NCI-H2171 (cell line): Measurements from ENCODE around the gene PPP2R5D.
"Not testable (repeated sequence)": the region's sequence is repeated elsewhere in the genome, so short reads cannot be mapped to it uniquely, and the experiment has no call there.

ENCODE experiments used
- DNase-seq: peaks from one replicate; lab custom pipeline; 2025; lab: John Stamatoyannopoulos, UW

The PPP2R5D gene

GRCh38 chr6:42996513-42996912 lies 12.1 kb downstream of the PPP2R5D start:
- DNase-seq = no peak

DNA sequence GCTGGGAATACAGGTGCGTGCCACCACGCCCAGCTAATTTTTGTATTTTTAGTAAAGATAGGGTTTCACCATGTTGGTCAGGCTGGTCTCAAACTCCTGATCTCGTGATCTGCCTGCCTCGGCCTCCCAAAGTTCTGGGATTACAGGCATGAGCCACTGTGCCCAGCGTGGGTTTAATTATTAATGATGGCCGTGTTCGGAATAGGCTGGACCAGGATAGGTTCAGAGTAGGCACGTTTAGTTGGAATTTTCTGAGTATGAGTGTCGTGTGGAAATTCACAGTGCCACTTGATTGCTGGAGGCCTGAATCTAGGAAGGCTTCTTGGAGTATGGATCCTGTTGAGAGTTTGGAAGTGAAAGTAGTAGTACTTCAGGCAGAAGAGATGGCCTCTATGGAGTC lies 13.8 kb downstream of the PPP2R5D start:
- not testable (repeated sequence) for DNase-seq

GRCh38 chr6:43001843-43002242 lies 17.5 kb downstream of the PPP2R5D start:
- DNase-seq = no peak

GRCh38 chr6:43005844-43006243 lies 21.5 kb downstream of the PPP2R5D start:
- no peak for DNase-seq

DNA sequence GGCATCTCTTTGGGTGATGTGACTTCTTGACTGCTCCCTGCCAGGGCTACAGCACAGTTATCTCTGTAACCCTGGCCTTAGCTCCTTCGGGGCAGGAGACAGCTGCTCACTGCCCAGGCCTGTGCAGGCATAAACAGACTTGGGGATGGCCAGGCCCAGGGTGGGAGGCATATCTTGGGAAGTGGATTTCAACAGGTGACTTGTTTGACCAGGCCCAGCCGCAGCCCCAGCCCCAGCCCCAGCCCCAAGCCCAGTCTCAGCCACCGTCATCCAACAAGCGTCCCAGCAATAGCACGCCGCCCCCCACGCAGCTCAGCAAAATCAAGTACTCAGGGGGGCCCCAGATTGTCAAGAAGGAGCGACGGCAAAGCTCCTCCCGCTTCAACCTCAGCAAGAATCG lies 21.9 kb downstream of the PPP2R5D start:
- no peak for DNase-seq

DNA sequence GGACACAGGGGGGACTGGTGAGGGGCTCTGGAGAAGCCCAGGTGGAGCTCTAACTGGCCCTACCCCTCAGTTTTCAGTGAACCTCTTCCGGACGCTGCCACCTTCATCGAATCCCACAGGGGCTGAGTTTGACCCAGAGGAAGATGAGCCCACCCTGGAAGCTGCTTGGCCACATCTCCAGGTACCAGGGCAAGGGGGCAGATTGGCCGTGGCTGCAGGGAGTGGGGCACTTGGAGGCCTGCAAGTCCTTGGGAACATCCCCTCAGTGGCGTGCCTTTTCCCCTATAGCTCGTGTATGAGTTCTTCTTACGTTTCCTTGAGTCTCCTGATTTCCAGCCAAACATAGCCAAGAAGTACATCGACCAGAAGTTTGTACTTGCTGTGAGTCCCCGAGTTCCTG lies 22.8 kb downstream of the PPP2R5D start:
- no peak for DNase-seq

GRCh38 chr6:43009124-43009523 lies 24.8 kb downstream of the PPP2R5D start:
- DNase-seq = peak; percentile 20

GRCh38 chr6:43011207-43011606 lies 26.8 kb downstream of the PPP2R5D start:
- DNase-seq = no peak

DNA sequence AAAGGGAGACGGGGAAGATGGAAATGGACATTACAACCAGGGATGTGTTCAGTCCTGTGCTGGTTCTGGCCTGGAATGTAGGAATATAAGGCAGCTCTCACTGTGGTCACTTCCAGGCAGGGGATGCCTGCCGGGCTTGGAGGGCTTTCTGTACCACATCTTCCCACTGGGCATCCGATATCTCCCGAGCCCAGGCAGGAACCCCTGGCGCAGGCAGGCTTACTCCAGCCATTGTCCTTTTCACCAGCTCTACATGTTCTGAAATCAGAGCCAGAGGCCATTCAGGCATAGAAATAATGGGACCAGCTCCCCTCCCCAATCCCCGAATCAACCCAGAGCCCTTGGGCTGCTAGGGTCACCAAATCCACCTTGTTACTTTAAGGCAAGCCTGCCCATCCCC lies 28.0 kb downstream of the PPP2R5D start:
- DNase-seq = no peak

DNA sequence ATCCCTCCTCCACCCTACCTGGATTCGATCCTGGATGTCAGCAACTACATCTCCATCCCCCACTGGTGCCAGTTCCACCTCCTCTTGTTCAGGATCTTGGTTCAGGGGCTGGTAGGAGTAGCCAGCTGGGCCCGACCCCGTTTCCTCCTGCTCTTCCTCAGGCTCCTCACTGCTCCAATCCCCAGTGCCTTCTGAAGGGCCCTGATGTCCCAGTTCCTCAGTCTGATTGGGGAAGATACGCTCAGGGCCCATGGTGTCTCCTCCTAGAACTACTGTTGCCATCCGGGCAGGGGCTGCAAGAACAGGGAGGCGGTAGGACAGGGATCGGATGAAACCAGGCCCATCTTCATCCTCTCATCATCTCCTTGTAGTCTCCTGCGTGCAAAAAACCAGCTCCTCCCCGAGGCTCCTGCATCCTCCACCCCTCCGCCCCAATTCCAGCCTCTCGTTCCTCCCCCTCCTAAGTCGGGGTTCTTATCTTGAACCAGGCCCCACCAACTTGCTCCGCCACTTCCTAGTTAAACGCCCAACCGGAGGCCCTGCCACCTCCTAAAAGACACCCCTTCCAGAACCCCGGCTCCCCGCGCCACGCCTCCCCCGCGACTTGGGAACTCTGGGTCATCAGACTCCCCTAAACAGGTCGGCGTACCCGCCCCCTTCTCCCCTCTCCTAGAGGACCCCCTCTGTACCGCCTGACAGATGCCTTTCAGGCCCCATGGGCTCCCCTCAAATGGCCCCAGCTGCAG lies 28.9 kb downstream of the PPP2R5D start:
- no peak for DNase-seq

- peak; percentile 99 for DNase-seq
Observed at GRCh38 chr6:43013843-43014433, 29.6 kb downstream of the PPP2R5D start, which contains the start of the genes KLHDC3 and MEA1. Gene KLHDC3 (plus strand): TSS chr6:43014249. CDS start chr6:43017193, 2,944 bp downstream. Gene MEA1 (minus strand): TSS chr6:43013946. CDS start chr6:43013813, 133 bp downstream.

GRCh38 chr6:43014434-43014909 lies 30.1 kb downstream of the PPP2R5D start:
- no peak for DNase-seq

- DNase-seq = no peak
Observed at GRCh38 chr6:43016176-43016942, 32.0 kb downstream of the PPP2R5D start.

GRCh38 chr6:43016943-43017334 lies 32.6 kb downstream of the PPP2R5D start:
- no peak for DNase-seq

DNA sequence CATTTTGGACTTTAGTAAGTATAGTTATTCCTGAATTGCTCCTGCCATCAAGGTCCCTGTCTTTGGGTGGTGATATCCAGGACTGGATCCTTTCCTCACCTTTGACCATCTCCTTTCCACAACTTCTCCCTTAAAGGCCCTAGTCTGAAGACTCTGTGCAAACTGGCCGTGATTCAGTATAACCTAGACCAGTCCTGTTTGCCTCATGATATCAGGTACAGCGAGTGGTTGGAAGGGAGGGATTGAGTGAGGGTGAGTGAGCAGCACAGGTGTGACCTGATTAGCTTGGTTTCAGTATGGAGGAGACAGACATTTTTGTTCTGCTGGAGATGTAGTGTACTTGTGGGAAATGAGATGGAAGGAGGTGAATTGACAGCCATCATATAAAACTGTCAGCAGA lies 34.8 kb downstream of the PPP2R5D start:
- no peak for DNase-seq

DNA sequence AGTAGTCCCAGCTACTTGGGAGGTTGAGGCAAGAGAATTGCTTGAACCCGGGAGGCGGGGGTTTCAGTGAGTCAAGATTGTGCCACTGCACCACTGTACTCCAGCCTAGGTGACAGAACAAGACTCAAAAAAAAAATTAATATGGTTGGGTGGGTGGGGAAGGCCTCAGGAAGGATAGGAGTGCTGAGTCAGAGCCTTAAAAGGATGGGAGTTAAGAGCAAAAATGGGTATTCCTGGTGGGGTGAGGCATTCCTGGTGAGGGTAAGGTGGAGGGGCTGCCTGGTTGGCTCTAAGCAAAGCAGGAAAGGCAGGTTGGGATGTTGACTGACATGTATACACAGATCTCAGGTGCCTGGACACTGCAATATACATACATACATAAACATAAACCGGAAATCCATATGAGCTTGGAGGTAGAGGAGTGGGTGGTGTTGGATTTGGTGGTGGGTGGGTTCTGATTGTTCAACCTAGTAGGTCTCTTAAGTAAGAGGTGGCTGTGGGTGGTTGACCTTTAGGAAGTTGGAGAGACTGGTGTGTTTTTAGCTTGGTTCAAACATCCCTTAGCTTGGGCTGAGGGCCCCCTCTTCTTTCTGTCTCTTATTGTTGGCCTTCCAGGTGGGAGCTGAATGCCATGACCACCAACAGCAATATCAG lies 35.8 kb downstream of the PPP2R5D start:
- DNase-seq = no peak

- DNase-seq = no peak
Observed at GRCh38 chr6:43020847-43021246, 36.5 kb downstream of the PPP2R5D start.

DNA sequence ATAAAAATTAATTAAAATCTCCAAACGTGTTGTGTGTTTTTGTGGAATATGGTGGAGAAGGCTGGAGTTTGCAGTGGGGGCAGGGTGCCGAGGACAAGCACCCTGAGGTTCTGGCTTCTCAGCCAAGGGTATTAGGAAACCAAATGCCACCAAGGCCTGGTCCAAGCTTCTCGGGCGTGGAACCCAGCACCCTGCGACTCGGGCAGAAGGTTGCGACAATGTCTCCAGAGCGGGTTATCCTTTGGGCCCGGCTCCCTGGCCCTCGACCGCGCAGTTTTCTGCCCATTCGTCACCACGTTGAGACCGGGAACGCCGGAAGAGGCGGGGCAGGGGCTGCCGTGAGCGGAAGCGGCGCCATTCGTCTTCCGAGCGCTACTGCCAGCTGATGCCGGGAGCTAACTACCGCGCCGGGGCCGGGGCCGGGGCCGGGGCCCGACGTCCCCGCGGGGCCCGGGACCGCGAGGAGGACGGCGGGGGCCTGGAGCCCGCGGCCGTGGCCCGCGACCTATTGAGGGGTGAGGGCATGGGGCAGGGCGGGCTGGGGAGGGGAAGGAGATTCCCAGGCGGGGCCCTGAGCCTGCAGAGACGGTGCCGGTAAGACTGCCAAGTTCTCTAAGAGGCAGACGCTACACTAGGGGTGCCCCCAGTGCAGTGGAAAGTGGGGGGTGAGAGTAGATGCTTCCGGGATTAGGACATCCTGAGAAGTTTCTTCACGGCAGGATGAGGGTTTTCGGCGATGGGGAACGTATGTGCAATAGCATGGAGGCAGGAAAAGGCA lies 37.1 kb downstream of the PPP2R5D start, which contains the start of gene RRP36:
Gene RRP36, plus strand, starts transcription at position 354 of the 778 bp plus-strand sequence. Its CDS starts 32 bp downstream, at position 386.
- DNase-seq = peak; percentile 73

DNA sequence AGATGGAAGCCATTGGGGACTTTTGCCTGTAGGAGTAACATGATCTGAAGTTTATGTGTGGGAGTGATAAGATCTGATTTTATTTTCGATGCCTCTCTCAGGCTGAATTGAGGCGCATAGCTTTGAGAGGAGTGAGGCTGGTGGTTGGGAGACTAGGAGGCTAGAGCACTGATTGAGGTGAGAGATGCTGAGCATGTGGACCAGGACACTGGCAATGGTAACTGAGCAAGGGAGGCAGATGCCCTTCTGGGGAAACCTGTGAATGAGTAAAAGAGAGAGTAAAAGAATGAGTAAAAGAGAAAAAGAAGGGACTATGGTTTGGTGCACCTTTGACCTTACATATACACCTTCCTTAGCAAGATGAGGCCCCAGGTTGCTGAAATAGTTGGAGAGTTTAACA lies 40.1 kb downstream of the PPP2R5D start:
- no peak for DNase-seq

DNA sequence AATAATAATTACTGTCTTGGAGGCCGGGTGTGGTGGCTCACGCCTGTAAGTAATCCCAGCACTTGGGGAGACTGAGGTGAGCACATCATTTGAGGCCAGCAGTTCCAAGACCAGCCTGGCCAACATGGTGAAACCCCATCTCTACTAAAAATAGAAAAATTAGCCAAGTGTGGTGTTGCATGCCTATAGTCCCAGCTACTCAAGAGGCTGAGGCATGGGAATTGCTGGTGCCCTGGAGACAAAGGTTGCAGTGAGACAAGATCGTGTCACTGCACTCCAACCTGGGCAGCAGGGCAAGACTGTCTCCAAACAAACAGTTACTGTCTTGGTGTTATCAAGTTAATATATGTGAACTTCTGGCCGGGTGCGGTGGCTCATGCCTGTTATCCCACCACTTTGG lies 42.0 kb downstream of the PPP2R5D start:
- DNase-seq = no peak

DNA sequence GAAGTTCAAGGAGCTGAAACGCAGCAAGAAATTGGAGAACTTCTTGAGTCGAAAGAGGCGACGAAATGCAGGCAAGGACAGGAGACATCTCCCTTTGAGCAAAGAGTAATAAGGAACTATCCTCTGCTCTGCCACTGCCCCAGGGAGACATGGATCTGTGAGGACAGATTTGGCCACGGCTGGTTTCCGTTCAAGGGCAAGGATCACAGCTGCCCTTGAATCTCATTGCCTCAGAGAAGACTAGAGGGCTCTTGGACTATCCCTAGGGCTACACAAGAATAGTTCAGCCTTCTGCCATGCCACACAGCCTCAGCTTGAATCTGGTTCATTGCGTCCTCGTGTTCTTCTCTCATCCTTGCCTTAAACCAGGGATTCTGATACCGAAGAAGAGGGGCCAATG lies 44.8 kb downstream of the PPP2R5D start:
- DNase-seq = no peak
